K562 (cell line): ENCODE results near the gene PSMD4. TPM values are rescaled to one million over a fixed set of nuclear protein-coding genes. Genes with fewer than 3 reads are reported as not detected.
"Not testable (repeated sequence)": the region's sequence is repeated elsewhere in the genome, so short reads cannot be mapped to it uniquely, and the experiment has no call there.

Experiments
- ATAC-seq: fragments of 200-7000 bp; cut with Tn5 transposase; 3 replicates; pipeline ENCODE4 v1.9.1; 2020; ENCODE audit warnings: moderate library complexity
- BruUV-seq: library from RNA; stranded (reverse); fragments of 400-500 nt; replicated peaks from 2 replicates; lab custom pipeline; 2021; lab: Mats Ljungman, UMichigan
- CTCF ChIA-PET: fragments of 300-600 bp; formaldehyde crosslinking; extraction: SDS; loops from one replicate; lab custom pipeline; 2021; ENCODE audit warnings: low intra/inter-chr PET ratio; lab: Yijun Ruan, JAX
- POLR2A ChIA-PET: fragments of 300-600, 350-650 bp; sonication (Branson Sonifier 250); formaldehyde crosslinking; extraction: SDS; loops from one replicate; lab custom pipeline; 2021; ENCODE audit warnings: antibody characterized with exemption, inconsistent platforms; lab: Yijun Ruan, JAX
- DNase-seq, 4 experiments: peaks; one replicate each; pipeline versions ENCODE4 v3.0.0 to v3.0.0-alpha.2; 2011 to 2018; ENCODE audit warnings: low spot score in 3 of 4, mixed read lengths in 3 of 4; ENCODE audit errors: extremely low read depth in 1 of 4
- FAIRE-seq: peaks from 2 replicates; lab custom pipeline; 2011; peaks lifted over from hg19 to GRCh38; lab: Jason Lieb, UNC
- H2AFZ ChIP-seq: 2 replicates; pipeline ENCODE4 v1.6.0; 2011; ENCODE audit warnings: low read depth, low read length, control low read depth, inconsistent platforms
- H3K27ac ChIP-seq: fragments of 200-600 bp; 3 replicates; pipeline ENCODE4 v1.8.0; 2011; ENCODE audit warnings: low read depth, mild to moderate bottlenecking, control low read depth, inconsistent platforms, low read length, moderate library complexity, mixed read lengths; ENCODE audit errors: extremely low read depth
- H3K27me3 ChIP-seq, 2 experiments: fragments of 300-600 bp in 1 of 2; 2 replicates in 1 of 2; 3 replicates in 1 of 2; pipeline versions ENCODE4 v1.6.0 to v1.8.0; 2011; ENCODE audit warnings: inconsistent platforms in 2 of 2, low read length in 2 of 2, mild to moderate bottlenecking in 1 of 2, mixed read lengths in 1 of 2, moderate library complexity in 1 of 2; ENCODE audit not compliant: control insufficient read depth in 2 of 2, insufficient read depth in 2 of 2
- H3K36me3 ChIP-seq: fragments of 300-600 bp; 3 replicates; pipeline ENCODE4 v1.8.0; 2011; ENCODE audit warnings: mild to moderate bottlenecking, low read length, inconsistent platforms; ENCODE audit not compliant: control insufficient read depth, insufficient read depth
- H3K4me1 ChIP-seq, 2 experiments: fragments of 200-600 bp in 1 of 2; replicated peaks in 1 of 2; 2 replicates in 1 of 2; 3 replicates in 1 of 2; pipeline versions ENCODE4 v1.5.1 to v1.8.0; 2011; ENCODE audit warnings: inconsistent platforms in 2 of 2, low read length in 2 of 2, mild to moderate bottlenecking in 1 of 2, mixed read lengths in 1 of 2, moderate library complexity in 1 of 2; ENCODE audit not compliant: control insufficient read depth in 2 of 2, insufficient read depth in 2 of 2
- H3K4me2 ChIP-seq: 2 replicates; pipeline ENCODE4 v1.6.1; 2011; ENCODE audit warnings: low read length, control low read depth, inconsistent platforms, mixed read lengths; ENCODE audit not compliant: insufficient read depth
- H3K4me3 ChIP-seq: fragments of 200-600 bp; sonication (generic), shearing (Covaris generic); 2 replicates; pipeline ENCODE4 v1.5.1; 2016; ENCODE audit warnings: control low read depth, inconsistent platforms
- H3K79me2 ChIP-seq: fragments of 200-600 bp; 3 replicates; pipeline ENCODE4 v1.8.0; 2011; ENCODE audit warnings: low read length, inconsistent platforms; ENCODE audit not compliant: control insufficient read depth, insufficient read depth
- H3K9ac ChIP-seq, 2 experiments: 2 replicates each; pipeline versions ENCODE4 v1.6.0 to v1.6.1; 2011; ENCODE audit warnings: low read depth in 2 of 2, low read length in 2 of 2, control low read depth in 1 of 2, inconsistent platforms in 1 of 2, mild to moderate bottlenecking in 1 of 2, mixed read lengths in 1 of 2; ENCODE audit not compliant: insufficient read depth in 1 of 2
- H3K9me1 ChIP-seq: one replicate; pipeline ENCODE4 v1.6.0; 2011; ENCODE audit warnings: inconsistent platforms, mild to moderate bottlenecking, low read length, moderate library complexity; ENCODE audit not compliant: control insufficient read depth, insufficient read depth
- H3K9me3 ChIP-seq: replicated peaks from 2 replicates; pipeline ENCODE4 v1.5.1; 2011; ENCODE audit warnings: low read depth, low read length, inconsistent platforms; ENCODE audit not compliant: control insufficient read depth, insufficient read depth
- H4K20me1 ChIP-seq: replicated peaks from 2 replicates; pipeline ENCODE4 v1.6.1; 2011; ENCODE audit warnings: low read length, inconsistent platforms, mixed read lengths; ENCODE audit not compliant: control insufficient read depth, insufficient read depth
- ATF3 ChIP-seq, 2 experiments: fragments of 450-650 bp in 1 of 2; sonication (generic) in 1 of 2; formaldehyde crosslinking in 1 of 2; IDR thresholded peaks in 1 of 2; conservative IDR thresholded peaks in 1 of 2; 2 replicates each; pipeline versions ENCODE4 v1.6.1 to v1.8.1; 2016 to 2023; ENCODE audit warnings: mild to moderate bottlenecking in 2 of 2, moderate library complexity in 2 of 2, inconsistent platforms in 1 of 2, missing genetic modification reagents in 1 of 2
- ATF7 ChIP-seq: fragments of 450-650 bp; IDR thresholded peaks from 2 replicates; pipeline ENCODE4 v1.7.1; 2014; ENCODE audit warnings: mild to moderate bottlenecking, moderate library complexity
- HOXB6 ChIP-seq: fragments of 250-450 bp; sonication (Bioruptor Pico); IDR thresholded peaks from 2 replicates; pipeline ENCODE4 v1.5.1; 2022; ENCODE audit warnings: mild to moderate bottlenecking, borderline replicate concordance
- MAZ ChIP-seq, 2 experiments: fragments of 450-650 bp in 1 of 2; sonication (generic) in 1 of 2; formaldehyde crosslinking; IDR thresholded peaks in 1 of 2; conservative IDR thresholded peaks in 1 of 2; 2 replicates each; pipeline versions ENCODE4 v1.4.0 to v1.5.0; 2020; ENCODE audit warnings: mild to moderate bottlenecking in 1 of 2, missing genetic modification reagents in 1 of 2
- ZNF121 ChIP-seq: sonication (generic); formaldehyde crosslinking; conservative IDR thresholded peaks from 2 replicates; pipeline ENCODE4 v1.8.0; 2022; ENCODE audit warnings: missing genetic modification reagents
- WGBS: fragments of 100-300 bp; shearing (Covaris generic); methylation state at CpG from one replicate; pipeline ENCODE4 v1.1.6; 2016; ENCODE audit warnings: low coverage, mixed read lengths; ENCODE audit not compliant: insufficient coverage; ENCODE audit errors: missing lambda C conversion rate; 5-methylcytosine and 5-hydroxymethylcytosine counted together
- in situ Hi-C: fragments of 300-500 bp; cut with MboI; formaldehyde crosslinking; loops from 4 replicates; pipeline ENCODE4 v1.15.0; 2018; ENCODE audit warnings: inconsistent platforms, mixed read lengths
- intact Hi-C: fragments of 100-400 bp; cut with micrococcal nuclease; formaldehyde crosslinking; loops from 2 replicates; pipeline ENCODE4 v1.14.2; 2022
- polyA plus RNA-seq, 8 experiments: library from polyadenylated mRNA; depleted of rRNA in 4 of 8; stranded (reverse) in 5 of 8; unstranded in 3 of 8; fragments of >200 nt; fragmentation: Nextera tagmentation in 2 of 8; fragmentation: Illumina TruSeq in 1 of 8; extraction: Ambion mirVana in 2 of 8; extraction: Trizol in 1 of 8; gene quantifications; 2 replicates each; pipeline versions ENCODE4 v1.2.1 to v1.2.3, GENCODE V29; 2011 to 2014; ENCODE audit warnings: inconsistent platforms in 1 of 8, missing spikeins in 1 of 8
- total RNA-seq, 7 experiments: library from RNA; depleted of rRNA in 6 of 7; stranded (reverse); fragments of >200 nt in 6 of 7; fragmentation: Illumina TruSeq in 2 of 7; extraction: Trizol in 2 of 7; gene quantifications; 2 replicates each; pipeline versions ENCODE4 v1.2.1 to v1.2.3, GENCODE V29; 2011 to 2021; ENCODE audit warnings: low replicate concordance in 1 of 7

The PSMD4 gene
- total and polyA plus RNA-seq, 9 of the 15 experiments (the other 6 are each of a cell fraction or from before 2014, with no cell fraction given), result 194 to 353 (median 295) TPM

DNA sequence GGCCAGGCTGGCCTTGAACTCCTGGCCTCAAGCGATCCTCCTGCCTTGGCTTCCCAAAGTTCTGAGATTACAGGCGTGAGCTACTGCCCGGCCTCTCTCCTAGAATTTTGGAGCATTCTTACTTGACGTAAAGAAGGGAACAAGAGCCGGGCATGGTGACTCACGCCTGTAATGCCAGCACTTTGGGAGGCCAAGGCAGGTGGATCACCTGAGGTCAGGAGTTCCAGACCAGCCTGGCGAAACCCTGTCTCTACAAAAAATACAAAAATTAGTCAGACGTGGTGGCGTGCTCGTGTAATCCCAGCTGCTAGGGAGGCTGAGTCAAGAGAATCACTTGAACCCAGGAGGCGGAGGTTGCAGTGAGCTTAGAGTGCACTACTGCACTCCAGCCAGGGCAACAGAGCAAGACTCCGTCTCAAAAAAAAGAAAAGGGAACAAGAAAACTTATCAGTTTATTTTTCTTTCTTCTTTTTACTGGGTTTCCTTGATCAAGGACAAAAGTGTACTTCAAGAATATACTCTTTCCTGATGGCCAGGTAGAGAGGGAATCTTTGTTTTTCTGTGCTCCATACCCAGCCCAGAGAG, 49.1 kb upstream of the PSMD4 start:
- H3K4me1 ChIP-seq, CTCF ChIA-PET, H4K20me1 ChIP-seq, DNase-seq, H3K4me3 ChIP-seq, ATAC-seq, FAIRE-seq, intact Hi-C loops, H3K27me3 ChIP-seq, H3K9ac ChIP-seq, H3K27ac ChIP-seq, in situ Hi-C loops, H2AFZ ChIP-seq, H3K4me2 ChIP-seq, H3K9me3 ChIP-seq, H3K9me1 ChIP-seq, BruUV-seq: not testable (repeated sequence)
- TF ChIP-seq ZNF121 (CRISPR knock-in tag), result peak; percentile 20; the same call in 1 of the 2 replicates
- peaks cover 50% of the 10 kb centered on the region; the same call in 2 of the 3 replicates for H3K36me3 ChIP-seq
- 78% methylated on average over 11 of the region's 12 CpGs for WGBS
- POLR2A ChIA-PET, result interaction anchor here (0.7 to 1.2 kb wide), 2 partner anchors 14 to 134 kb away, joined by 3 read pairs; no protein-coding TSS in a partner anchor
- H3K79me2 ChIP-seq, result peaks cover 26% of the 10 kb centered on the region

DNA sequence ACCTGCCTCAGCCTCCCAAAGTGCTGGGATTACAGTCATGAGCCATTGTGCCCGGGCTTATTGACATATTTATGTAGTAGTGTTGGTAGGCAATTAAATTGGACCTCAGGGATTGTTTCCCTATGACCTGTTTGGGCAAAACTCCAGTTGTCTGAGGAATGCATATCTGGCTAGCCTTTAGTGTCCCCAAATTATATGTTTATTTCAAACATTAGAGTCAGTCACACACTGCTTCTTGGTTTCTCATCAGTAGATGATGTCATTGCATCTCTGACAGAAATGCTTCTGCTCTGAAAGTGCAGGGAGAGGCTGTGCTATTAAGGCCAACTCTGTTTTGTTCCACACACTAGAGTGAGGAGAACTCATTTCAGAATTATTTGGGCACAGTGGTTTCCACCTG, 43.7 kb upstream of the PSMD4 start:
- no peak overlapping the region for H2AFZ ChIP-seq
- WGBS, result 60% methylated on average over 1 of the region's 1 CpG
- TF ChIP-seq HOXB6 (CRISPR knock-in tag) (no peak), ATF3 (IDR thresholded peaks at IDR 0.05) (peak; percentile 43; the same call in 1 of the 2 replicates), ATF3 (CRISPR knock-in tag; conservative IDR thresholded peaks at IDR 0.05) (no peak), ATF7 (peak; percentile 44; the same call in 1 of the 2 replicates), MAZ (CRISPR knock-in tag; conservative IDR thresholded peaks at IDR 0.05 in 1 of 2, IDR thresholded peaks at IDR 0.05 in 1 of 2) (no peak)
- TF ChIP-seq, all 486 proteins: peak for 2
- FAIRE-seq (no peak), ATAC-seq (no peak), DNase-seq (no peak)
- in situ Hi-C loops, result no loop called here
- Histone ChIP-seq H4K20me1 (no peaks in the 10 kb centered on the region), H3K79me2 (peaks cover 13% of the 10 kb centered on the region), H3K27ac (no peak overlapping the region), H3K4me2 (no peak overlapping the region), H3K9me3 (no peaks in the 10 kb centered on the region), H3K36me3 (peaks cover 39% of the 10 kb centered on the region; the same call in 1 of the 3 replicates), H3K9me1 (no peaks in the 10 kb centered on the region), H3K4me1 (peaks cover 0 to 2% of the 10 kb centered on the region in 2 experiments; a peak in 2 of 5 replicates), H3K4me3 (no peak overlapping the region), H3K9ac (no peak overlapping the region), H3K27me3 (no peaks in the 10 kb centered on the region)
- intact Hi-C loops, result no loop called here
- ChIA-PET POLR2A (no interaction called here), CTCF (no interaction called here)
- no TSS peak for BruUV-seq
